ENCODE data around the gene CHST15. TPM values are rescaled to one million over a fixed set of nuclear protein-coding genes. Genes with fewer than 3 reads are reported as not detected.

CHST15 gene
- total and polyA plus RNA-seq, 4 donors = 2.9 to 16.5 (median 6.4) TPM

DNA sequence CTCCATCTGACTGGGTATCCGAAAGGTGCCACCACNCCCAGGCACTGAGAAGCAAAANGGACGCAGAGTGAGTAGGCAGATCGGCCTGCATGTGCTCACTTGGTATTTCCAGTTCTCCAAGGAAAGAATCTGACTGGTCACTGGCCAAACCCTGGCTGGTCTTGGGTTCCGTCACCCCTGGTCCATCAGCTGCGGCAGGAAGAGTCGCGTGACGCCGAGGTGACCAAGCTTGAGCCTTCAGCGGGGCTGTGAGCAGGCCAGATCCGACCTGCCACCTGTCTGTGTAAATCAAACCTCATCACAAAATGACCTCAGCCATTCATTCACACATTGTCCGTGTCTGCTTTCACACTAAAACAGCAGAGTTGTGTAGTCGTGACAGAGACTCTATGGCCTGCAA, 28.8 kb upstream of the CHST15 start:
- TF ChIP-seq, protein P1, sequence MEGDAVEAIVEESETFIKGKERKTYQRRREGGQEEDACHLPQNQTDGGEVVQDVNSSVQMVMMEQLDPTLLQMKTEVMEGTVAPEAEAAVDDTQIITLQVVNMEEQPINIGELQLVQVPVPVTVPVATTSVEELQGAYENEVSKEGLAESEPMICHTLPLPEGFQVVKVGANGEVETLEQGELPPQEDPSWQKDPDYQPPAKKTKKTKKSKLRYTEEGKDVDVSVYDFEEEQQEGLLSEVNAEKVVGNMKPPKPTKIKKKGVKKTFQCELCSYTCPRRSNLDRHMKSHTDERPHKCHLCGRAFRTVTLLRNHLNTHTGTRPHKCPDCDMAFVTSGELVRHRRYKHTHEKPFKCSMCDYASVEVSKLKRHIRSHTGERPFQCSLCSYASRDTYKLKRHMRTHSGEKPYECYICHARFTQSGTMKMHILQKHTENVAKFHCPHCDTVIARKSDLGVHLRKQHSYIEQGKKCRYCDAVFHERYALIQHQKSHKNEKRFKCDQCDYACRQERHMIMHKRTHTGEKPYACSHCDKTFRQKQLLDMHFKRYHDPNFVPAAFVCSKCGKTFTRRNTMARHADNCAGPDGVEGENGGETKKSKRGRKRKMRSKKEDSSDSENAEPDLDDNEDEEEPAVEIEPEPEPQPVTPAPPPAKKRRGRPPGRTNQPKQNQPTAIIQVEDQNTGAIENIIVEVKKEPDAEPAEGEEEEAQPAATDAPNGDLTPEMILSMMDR (IDR thresholded peaks at IDR 0.05; ENCODE audit: low read depth, low read length, missing input control) = no peak
- no peak for TF ChIP-seq JUND (IDR thresholded peaks at IDR 0.05)
- TF ChIP-seq TAF1 (conservative IDR thresholded peaks at IDR 0.05) = no peak
- TF ChIP-seq, protein P2, sequence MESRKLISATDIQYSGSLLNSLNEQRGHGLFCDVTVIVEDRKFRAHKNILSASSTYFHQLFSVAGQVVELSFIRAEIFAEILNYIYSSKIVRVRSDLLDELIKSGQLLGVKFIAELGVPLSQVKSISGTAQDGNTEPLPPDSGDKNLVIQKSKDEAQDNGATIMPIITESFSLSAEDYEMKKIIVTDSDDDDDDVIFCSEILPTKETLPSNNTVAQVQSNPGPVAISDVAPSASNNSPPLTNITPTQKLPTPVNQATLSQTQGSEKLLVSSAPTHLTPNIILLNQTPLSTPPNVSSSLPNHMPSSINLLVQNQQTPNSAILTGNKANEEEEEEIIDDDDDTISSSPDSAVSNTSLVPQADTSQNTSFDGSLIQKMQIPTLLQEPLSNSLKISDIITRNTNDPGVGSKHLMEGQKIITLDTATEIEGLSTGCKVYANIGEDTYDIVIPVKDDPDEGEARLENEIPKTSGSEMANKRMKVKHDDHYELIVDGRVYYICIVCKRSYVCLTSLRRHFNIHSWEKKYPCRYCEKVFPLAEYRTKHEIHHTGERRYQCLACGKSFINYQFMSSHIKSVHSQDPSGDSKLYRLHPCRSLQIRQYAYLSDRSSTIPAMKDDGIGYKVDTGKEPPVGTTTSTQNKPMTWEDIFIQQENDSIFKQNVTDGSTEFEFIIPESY (IDR thresholded peaks at IDR 0.05) = no peak
- no peak for DNase-seq (ENCODE audit: low spot score)
- Histone ChIP-seq H3K9me3 (ENCODE audit: control insufficient read depth in 4 of 4, low read length in 3 of 4) (no peaks in the 10 kb centered on the region), H3K27me3 (ENCODE audit: control insufficient read depth in 4 of 4, insufficient read depth in 4 of 4, low read length in 3 of 4) (no peaks in the 10 kb centered on the region), H3K4me3 (ENCODE audit: low read depth in 1 of 3, low read length in 3 of 3) (no peak overlapping the region), H3K9ac (ENCODE audit: low read depth in 1 of 2, low read length in 2 of 2) (no peak overlapping the region), H3K27ac (ENCODE audit: low read depth in 1 of 2, low read length in 2 of 2) (no peak overlapping the region), H3K4me1 (ENCODE audit: control insufficient read depth in 4 of 4, insufficient read depth in 4 of 4, low read length in 3 of 4) (peaks cover 0 to 2% (median 0%) of the 10 kb centered on the region in 4 donors), H3K36me3 (ENCODE audit: control insufficient read depth in 4 of 4, insufficient read depth in 3 of 4, low read depth in 1 of 4, low read length in 3 of 4) (no peaks in the 10 kb centered on the region)
- WGBS = 91% methylated on average over 13 of the region's 13 CpGs

DNA sequence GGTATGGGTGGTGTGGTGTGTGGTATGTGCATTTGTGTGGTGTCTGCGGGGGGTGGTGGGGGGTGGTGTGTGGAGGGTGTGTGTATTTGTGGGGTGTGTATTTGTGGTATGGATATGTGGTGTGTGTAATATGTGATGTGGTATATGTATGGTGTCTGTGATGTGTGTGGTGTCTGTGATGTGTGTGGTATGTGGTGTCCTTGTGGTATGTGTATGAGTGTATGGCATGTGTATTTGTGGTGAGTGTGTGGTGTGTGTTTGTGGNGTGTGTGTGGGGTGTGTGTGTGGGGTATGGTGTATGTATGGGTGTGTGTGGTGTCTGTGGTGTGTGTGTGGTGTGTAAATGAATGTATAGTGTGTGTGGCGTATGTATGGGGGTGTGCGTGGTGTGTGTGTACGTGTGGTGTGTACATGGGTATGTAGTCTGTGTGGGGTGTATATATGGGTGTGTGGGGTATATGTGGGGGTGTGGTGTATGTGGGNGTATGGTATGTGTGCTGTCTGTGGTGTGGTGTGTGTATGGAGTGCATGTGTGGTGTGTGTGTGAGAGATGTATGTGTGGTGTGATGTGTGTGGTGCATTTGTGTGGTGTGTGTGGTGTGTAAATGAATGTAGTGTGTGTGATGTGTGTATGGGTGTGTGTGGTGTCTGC, 27.1 kb upstream of the CHST15 start:
- Histone ChIP-seq H3K27ac (ENCODE audit: low read depth in 1 of 2, low read length in 2 of 2) (no peak overlapping the region), H3K36me3 (ENCODE audit: control insufficient read depth in 4 of 4, insufficient read depth in 3 of 4, low read depth in 1 of 4, low read length in 3 of 4) (no peaks in the 10 kb centered on the region), H3K9ac (ENCODE audit: low read depth in 1 of 2, low read length in 2 of 2) (no peak overlapping the region), H3K9me3 (ENCODE audit: control insufficient read depth in 4 of 4, low read length in 3 of 4) (no peaks in the 10 kb centered on the region), H3K4me1 (ENCODE audit: control insufficient read depth in 4 of 4, insufficient read depth in 4 of 4, low read length in 3 of 4) (peaks cover 0 to 2% (median 0%) of the 10 kb centered on the region in 4 donors), H3K27me3 (ENCODE audit: control insufficient read depth in 4 of 4, insufficient read depth in 4 of 4, low read length in 3 of 4) (no peaks in the 10 kb centered on the region), H3K4me3 (ENCODE audit: low read depth in 1 of 3, low read length in 3 of 3) (no peak overlapping the region)
- TF ChIP-seq HNF4A (conservative IDR thresholded peaks at IDR 0.05) = no peak
- no peak for TF ChIP-seq JUND (IDR thresholded peaks at IDR 0.05)
- TF ChIP-seq SP1 (IDR thresholded peaks at IDR 0.05) = no peak
- no peak for TF ChIP-seq NR2F2 (IDR thresholded peaks at IDR 0.05)
- TF ChIP-seq, protein P3, sequence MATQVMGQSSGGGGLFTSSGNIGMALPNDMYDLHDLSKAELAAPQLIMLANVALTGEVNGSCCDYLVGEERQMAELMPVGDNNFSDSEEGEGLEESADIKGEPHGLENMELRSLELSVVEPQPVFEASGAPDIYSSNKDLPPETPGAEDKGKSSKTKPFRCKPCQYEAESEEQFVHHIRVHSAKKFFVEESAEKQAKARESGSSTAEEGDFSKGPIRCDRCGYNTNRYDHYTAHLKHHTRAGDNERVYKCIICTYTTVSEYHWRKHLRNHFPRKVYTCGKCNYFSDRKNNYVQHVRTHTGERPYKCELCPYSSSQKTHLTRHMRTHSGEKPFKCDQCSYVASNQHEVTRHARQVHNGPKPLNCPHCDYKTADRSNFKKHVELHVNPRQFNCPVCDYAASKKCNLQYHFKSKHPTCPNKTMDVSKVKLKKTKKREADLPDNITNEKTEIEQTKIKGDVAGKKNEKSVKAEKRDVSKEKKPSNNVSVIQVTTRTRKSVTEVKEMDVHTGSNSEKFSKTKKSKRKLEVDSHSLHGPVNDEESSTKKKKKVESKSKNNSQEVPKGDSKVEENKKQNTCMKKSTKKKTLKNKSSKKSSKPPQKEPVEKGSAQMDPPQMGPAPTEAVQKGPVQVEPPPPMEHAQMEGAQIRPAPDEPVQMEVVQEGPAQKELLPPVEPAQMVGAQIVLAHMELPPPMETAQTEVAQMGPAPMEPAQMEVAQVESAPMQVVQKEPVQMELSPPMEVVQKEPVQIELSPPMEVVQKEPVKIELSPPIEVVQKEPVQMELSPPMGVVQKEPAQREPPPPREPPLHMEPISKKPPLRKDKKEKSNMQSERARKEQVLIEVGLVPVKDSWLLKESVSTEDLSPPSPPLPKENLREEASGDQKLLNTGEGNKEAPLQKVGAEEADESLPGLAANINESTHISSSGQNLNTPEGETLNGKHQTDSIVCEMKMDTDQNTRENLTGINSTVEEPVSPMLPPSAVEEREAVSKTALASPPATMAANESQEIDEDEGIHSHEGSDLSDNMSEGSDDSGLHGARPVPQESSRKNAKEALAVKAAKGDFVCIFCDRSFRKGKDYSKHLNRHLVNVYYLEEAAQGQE (IDR thresholded peaks at IDR 0.05) = no peak
- TF ChIP-seq RAD21 (IDR thresholded peaks at IDR 0.05) = no peak
- 94% methylated on average over 4 of the region's 4 CpGs for WGBS
- DNase-seq (ENCODE audit: low spot score) = no peak

DNA sequence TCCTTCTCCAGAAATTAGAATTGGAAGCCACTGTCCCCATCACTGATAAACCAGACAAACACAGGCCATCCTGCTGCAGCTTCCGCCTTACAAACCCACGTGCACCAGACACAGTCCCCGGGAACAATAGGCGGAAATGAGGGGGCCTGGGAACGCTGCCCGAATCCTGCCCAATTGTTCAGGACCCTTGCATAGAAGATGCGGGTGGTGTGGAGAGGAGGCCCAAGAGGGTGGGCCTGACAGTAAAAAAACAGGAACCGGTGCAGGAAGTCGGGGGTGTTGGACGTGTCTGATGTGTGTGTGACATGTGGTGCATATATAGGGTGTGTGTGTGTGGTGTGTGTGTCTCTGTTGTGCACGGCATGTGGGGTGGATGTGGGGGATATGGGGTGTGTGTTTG, 26.5 kb upstream of the CHST15 start:
- no peak for DNase-seq (ENCODE audit: low spot score)
- H3K4me3 ChIP-seq (ENCODE audit: low read depth in 1 of 3, low read length in 3 of 3) = no peak overlapping the region
- peaks cover 0 to 2% (median 0%) of the 10 kb centered on the region in 4 donors for H3K4me1 ChIP-seq (ENCODE audit: control insufficient read depth in 4 of 4, insufficient read depth in 4 of 4, low read length in 3 of 4)
- no peak overlapping the region for H3K27ac ChIP-seq (ENCODE audit: low read depth in 1 of 2, low read length in 2 of 2)
- WGBS = 65% methylated on average over 11 of the region's 11 CpGs
- no peak overlapping the region for H3K9ac ChIP-seq (ENCODE audit: low read depth in 1 of 2, low read length in 2 of 2)
- H3K27me3 ChIP-seq (ENCODE audit: control insufficient read depth in 4 of 4, insufficient read depth in 4 of 4, low read length in 3 of 4) = no peaks in the 10 kb centered on the region
- H3K9me3 ChIP-seq (ENCODE audit: control insufficient read depth in 4 of 4, low read length in 3 of 4) = no peaks in the 10 kb centered on the region
- no peaks in the 10 kb centered on the region for H3K36me3 ChIP-seq (ENCODE audit: control insufficient read depth in 4 of 4, insufficient read depth in 3 of 4, low read depth in 1 of 4, low read length in 3 of 4)
- TF ChIP-seq NR2F2 (IDR thresholded peaks at IDR 0.05) = peak; percentile 65
- TF ChIP-seq RAD21 (IDR thresholded peaks at IDR 0.05) = peak in 1 of 2 donors; percentile 17
- TF ChIP-seq, protein P1 (IDR thresholded peaks at IDR 0.05; ENCODE audit: low read depth, low read length, missing input control) = no peak
